ENCODE results near the gene C17orf113. TPM values are rescaled to one million over a fixed set of nuclear protein-coding genes. Genes with fewer than 3 reads are reported as not detected.
"Not testable (repeated sequence)": the region's sequence is repeated elsewhere in the genome, so short reads cannot be mapped to it uniquely, and the experiment has no call there.

C17orf113 gene
- total RNA-seq, 4 donors from 2014 or later = 0.09 to 0.63 (median 0.19) TPM

GRCh38 chr17:42010898-42011516 is 39.4 kb downstream of the C17orf113 start:
- DNase-seq (ENCODE audit: low spot score) (no peak), ATAC-seq (ENCODE audit: low FRiP score) (no peak)
- TF ChIP-seq CTCF (IDR thresholded peaks at IDR 0.05) = no peak

- ATAC-seq (ENCODE audit: low FRiP score) = peak; percentile 33
- DNase-seq (ENCODE audit: low spot score) = not testable (repeated sequence)
These were observed 40.1 kb downstream of the C17orf113 start for GRCh38 chr17:42010266-42010680.

- ATAC-seq (ENCODE audit: low FRiP score) (no peak), DNase-seq (ENCODE audit: low spot score) (no peak)
- TF ChIP-seq CTCF (IDR thresholded peaks at IDR 0.05) = no peak
These were observed 41.2 kb downstream of the C17orf113 start for GRCh38 chr17:42009170-42009569.

- no peak for ATAC-seq (ENCODE audit: low FRiP score)
- TF ChIP-seq CTCF (IDR thresholded peaks at IDR 0.05) = no peak
These were observed 45.2 kb downstream of the C17orf113 start for GRCh38 chr17:42005166-42005565.

GRCh38 chr17:42002792-42003301 is 47.6 kb downstream of the C17orf113 start:
- no peak for TF ChIP-seq CTCF (IDR thresholded peaks at IDR 0.05)
- ATAC-seq (ENCODE audit: low FRiP score) = no peak
- no peak for DNase-seq (ENCODE audit: low spot score)

More at GRCh38 chr17:42005166-42005565, 45.2 kb downstream of the C17orf113 start:
- DNase-seq (ENCODE audit: low spot score) = no peak

- DNase-seq (ENCODE audit: low spot score) = no peak
- TF ChIP-seq CTCF (IDR thresholded peaks at IDR 0.05) = no peak
- no peak for ATAC-seq (ENCODE audit: low FRiP score)
These were observed 48.1 kb downstream of the C17orf113 start for GRCh38 chr17:42002175-42002791.

GRCh38 chr17:42001729-42002128 is 48.7 kb downstream of the C17orf113 start:
- TF ChIP-seq CTCF (IDR thresholded peaks at IDR 0.05) = no peak
- DNase-seq (ENCODE audit: low spot score) (no peak), ATAC-seq (ENCODE audit: low FRiP score) (no peak)
